GM12891 (cell line): Measurements from ENCODE around the gene LAD1.

Experiments
- POLR2A ChIP-seq: IDR thresholded peaks from 2 replicates; pipeline ENCODE4 v1.6.1; 2011; ENCODE audit warnings: low read depth, low read length, control low read depth
- POLR2AphosphoS5 ChIP-seq: IDR thresholded peaks from 2 replicates; pipeline ENCODE4 v1.6.1; 2011; ENCODE audit warnings: low read depth, low read length, control low read depth
- TAF1 ChIP-seq: IDR thresholded peaks from 2 replicates; pipeline ENCODE4 v1.6.1; 2011; ENCODE audit warnings: low read depth, low read length, control low read depth

DNA sequence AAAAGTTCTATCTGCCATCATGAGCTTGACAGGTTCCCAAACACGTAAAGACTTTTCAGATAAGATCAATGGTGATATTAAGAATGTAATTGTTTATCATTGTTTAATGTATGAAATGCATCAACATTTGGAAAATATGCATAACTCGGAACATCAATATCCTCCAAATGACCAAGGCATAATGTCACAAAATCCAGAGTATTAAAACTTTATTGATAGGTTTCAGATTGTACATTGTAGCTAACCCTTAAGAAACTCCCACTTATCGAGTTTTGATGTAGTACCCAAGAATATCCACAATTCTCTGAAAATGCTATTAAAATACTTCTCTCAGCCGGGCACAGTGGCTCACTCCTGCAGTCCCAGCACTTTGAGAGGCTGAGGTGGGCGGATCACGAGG is 34.5 kb upstream of the LAD1 start:
- TF ChIP-seq POLR2A (no peak), POLR2AphosphoS5 (no peak), TAF1 (no peak)
